ENCODE data around the gene DNAJC15. TPM values are rescaled to one million over a fixed set of nuclear protein-coding genes. Genes with fewer than 3 reads are reported as not detected.
A peak's percentile ranks its signal among the peaks of the same experiment; 100 is the strongest.
"Not testable (repeated sequence)": the region's sequence is repeated elsewhere in the genome, so short reads cannot be mapped to it uniquely, and the experiment has no call there.

Gene DNAJC15
- 10 to 100 TPM in 1 of 2 donors, 1 to 10 TPM in 1; 5.4 to 15.7 TPM for total RNA-seq

DNA sequence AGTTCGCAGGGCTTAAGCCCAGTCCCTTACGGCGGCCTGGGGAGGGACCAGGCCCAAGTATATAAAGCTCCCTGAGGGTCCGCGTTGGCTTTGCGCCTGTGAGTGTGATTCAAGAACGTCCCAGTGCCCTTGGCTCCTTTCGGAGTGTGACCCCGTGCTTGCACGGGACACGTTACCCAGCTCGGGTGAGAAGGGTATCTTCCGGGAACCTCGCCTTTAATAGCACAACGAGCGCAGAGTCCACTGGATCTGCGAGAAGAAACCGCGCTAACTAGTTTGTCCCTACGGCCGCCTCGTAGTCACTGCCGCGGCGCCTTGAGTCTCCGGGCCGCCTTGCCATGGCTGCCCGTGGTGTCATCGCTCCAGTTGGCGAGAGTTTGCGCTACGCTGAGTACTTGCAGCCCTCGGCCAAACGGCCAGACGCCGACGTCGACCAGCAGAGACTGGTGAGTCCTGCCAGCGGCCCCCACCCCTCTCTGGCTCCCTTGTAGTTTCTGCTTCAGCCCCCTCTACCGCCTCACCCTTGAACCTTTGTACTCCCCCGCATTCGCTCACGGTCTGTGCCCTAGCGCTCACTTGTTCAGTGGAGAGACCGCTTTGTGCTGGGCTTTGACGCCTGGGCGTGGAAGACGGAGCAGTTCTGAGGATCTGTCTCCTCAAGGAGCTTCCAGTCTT, at the start of gene DNAJC15:
Gene DNAJC15 (plus strand): TSS at position 298 of the 675 bp plus-strand sequence. CDS start 41 bp downstream, at position 339.
- peak; percentile 91 to 95 for ATAC-seq

DNA sequence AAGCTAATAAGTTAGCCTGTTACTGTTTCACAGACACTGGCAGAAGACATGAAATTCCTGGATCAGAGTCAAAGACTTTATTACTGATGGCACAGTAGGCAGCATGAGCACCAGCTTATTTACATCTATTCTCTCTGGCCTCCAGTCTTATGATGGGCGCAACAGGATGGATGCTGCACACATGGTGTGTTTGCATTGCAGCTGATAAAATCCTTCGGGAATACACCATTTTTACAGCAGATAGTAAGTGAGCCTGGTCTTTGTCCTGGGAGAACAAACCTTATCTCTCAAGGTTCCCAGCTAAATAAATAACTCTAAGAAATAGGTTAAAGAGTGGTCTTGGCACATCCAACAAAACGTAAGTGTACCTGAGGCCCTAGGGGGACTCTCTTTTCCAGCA, 47.3 kb upstream of the DNAJC15 start:
- Mint-ChIP-seq H3K27ac (no peak overlapping the region), H3K36me3 (peaks cover 7 to 18% of the 10 kb centered on the region in 2 donors), H3K9me3 (peaks cover 6 to 9% of the 10 kb centered on the region in 2 donors)
- no peak for DNase-seq (ENCODE audit: low spot score in 2 of 2)
- no peak for ATAC-seq

More for the DNA sequence above, at the start of gene DNAJC15:
- peak; percentile 75 to 80 for DNase-seq (ENCODE audit: low spot score in 2 of 2)
- H3K9me3 Mint-ChIP-seq, result no peaks in the 10 kb centered on the region
- H3K36me3 Mint-ChIP-seq, result peaks cover 15% of the 10 kb centered on the region in 2 donors
- peak within 1 kb of the TSS; percentile 99 for H3K27ac Mint-ChIP-seq

DNA sequence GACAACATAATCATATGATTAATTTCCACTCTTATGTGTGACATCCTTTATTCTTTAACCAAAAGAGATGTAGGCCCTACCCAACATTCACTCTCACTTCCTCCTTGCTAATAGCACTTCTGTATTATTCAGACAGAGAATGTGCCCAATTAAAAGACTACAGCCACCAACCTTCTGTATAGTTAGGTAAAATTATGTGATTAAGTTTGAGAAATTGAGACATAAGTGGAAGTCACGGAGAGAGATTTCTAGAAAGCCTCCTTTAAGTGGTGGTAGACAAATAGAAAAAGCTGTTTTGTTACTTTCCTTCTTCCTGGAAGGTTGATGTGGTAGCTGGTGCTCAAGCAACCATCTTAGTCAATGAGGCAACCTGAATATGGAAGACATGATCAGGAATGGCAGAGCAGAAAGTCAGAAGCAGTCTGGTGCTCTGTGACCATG, 46.1 kb upstream of the DNAJC15 start:
- DNase-seq (ENCODE audit: low spot score in 2 of 2) (no peak), ATAC-seq (peak in 1 of 2 donors; percentile 28)
- peaks cover 7 to 18% of the 10 kb centered on the region in 2 donors for H3K36me3 Mint-ChIP-seq
- peak overlapping the region; percentile 2 to 51 for H3K27ac Mint-ChIP-seq
- peaks cover 6 to 9% of the 10 kb centered on the region in 2 donors for H3K9me3 Mint-ChIP-seq

DNA sequence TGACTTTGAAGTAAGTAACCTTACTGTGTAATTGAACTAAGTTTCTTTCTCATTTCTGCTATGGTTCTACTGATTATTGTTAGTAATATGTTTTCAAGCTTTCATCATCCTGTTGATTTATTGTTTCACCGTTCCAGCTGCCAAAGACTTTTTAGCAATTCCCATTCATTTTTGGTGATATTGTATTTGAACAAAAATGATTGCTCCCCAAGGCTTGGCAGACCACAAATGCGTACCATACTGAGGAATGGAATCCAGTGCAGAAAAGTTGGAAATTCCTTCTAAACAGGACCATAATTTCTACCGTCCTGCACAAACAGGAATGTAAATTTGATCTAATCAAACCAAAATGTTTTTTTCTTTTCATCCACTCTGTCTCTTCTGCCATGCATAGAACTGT, 42.1 kb upstream of the DNAJC15 start:
- H3K9me3 Mint-ChIP-seq, result peaks cover 8 to 9% of the 10 kb centered on the region in 2 donors
- no peak for ATAC-seq
- DNase-seq (ENCODE audit: low spot score in 2 of 2), result no peak
- H3K36me3 Mint-ChIP-seq, result peaks cover 7% of the 10 kb centered on the region in 2 donors
- H3K27ac Mint-ChIP-seq, result no peak overlapping the region

DNA sequence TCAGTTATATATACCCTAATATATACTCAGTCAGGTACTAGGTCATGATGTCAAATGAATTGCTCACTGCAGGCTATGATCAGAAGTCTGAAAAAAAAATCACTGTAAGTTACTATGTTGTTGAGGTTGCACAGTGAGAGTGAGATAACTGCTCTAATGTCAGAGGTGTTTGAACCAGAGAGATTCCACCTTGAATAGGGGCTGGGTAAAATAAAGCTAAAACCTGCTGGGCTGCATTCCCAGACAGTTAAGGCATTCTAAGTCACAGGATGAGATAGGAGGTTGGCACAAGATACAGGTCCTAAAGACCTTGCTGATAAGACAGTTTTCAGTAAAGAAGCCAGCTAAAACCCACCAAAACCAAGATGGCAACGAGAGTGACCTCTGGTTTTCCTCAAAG, 41.5 kb upstream of the DNAJC15 start:
- DNase-seq (ENCODE audit: low spot score in 2 of 2), result no peak
- peaks cover 8 to 9% of the 10 kb centered on the region in 2 donors for H3K9me3 Mint-ChIP-seq
- H3K27ac Mint-ChIP-seq, result no peak overlapping the region
- H3K36me3 Mint-ChIP-seq, result peaks cover 7% of the 10 kb centered on the region in 2 donors
- no peak for ATAC-seq

DNA sequence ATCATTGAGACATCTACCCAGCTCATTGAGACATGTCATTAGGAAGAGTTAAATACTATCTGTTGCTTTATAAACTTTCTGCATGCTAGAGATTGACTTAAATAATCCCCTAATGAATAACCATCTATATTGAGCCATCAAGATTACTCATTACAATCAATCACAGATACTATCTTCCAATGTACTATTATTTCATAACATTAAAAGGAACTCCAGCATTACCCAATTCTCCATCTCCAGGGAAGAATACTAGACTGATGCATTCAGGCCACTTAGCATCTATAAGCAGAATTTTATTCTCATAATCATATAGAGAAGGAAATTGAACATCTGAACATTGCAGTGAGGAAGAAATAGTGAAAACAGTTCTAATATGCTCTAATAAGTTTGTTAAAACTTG, 39.4 kb upstream of the DNAJC15 start:
- ATAC-seq (no peak), DNase-seq (ENCODE audit: low spot score in 2 of 2) (no peak)
- H3K36me3 Mint-ChIP-seq, result peaks cover 7% of the 10 kb centered on the region in 2 donors
- no peak overlapping the region for H3K27ac Mint-ChIP-seq
- peaks cover 5 to 8% of the 10 kb centered on the region in 2 donors for H3K9me3 Mint-ChIP-seq

DNA sequence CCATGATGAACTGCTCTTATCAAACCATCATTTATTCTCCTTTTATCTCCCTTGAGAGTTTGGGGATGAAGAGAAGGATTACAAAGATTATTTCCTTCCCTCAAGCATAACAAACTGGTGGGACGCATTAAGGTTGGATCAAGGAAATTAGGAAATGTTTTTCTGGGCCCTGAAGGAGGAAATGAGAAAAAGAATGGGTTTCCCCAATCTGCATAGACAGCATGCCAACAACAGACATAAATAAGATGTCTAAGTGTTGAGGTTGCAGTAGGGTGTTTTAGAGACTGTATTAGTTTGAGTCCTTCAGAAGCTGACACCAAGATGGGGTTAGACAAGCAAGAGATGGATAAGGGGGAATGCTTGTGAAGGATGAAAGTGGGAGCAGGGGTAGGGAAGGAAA, 38.7 kb upstream of the DNAJC15 start:
- DNase-seq (ENCODE audit: low spot score in 2 of 2) (no peak), ATAC-seq (no peak)
- no peak overlapping the region for H3K27ac Mint-ChIP-seq
- peaks cover 6 to 7% of the 10 kb centered on the region in 2 donors for H3K36me3 Mint-ChIP-seq
- peaks cover 5 to 8% of the 10 kb centered on the region in 2 donors for H3K9me3 Mint-ChIP-seq

DNA sequence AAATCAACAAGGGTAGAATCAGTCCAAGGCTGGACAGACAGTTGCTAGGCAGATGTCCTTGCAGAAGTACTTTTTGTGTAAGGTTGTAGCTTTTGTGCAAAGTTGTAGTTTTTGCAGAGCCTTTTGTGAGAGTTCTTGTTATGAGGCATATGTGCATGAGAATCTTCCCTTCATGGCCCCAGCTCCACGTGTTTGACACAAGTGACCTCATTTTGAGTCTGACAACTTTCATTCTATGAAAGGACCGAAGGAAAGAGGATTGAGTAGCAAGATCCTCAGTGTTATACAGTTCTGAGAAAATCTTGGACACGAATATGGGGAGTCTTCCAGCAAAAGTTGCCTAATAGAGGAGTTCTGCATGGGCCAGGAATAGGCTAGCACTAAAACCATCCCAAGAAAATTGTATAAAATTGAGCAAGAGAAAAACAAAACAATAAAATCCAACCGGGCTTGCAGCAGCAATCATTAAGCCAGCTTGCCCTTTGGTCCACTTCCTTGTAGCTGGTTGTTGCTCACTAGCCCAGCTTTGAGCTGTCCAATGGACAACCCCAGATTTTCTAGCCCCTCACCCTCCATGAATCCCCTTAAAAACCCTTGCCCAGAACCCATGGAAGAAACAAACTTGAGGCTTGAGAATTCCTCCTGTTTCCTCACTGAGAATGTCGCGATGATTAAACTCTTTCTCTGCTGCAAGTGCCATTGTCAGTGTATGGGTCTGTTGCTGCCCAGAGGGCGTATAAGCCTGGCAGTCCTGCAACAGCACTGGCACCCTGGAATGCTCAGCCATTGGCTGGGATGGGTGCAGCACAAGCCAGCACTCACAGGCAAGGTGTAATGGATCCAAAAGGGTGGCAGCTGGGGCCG, 37.8 kb upstream of the DNAJC15 start:
- DNase-seq (ENCODE audit: low spot score in 2 of 2) (no peak), ATAC-seq (no peak)
- peaks cover 0 to 3% of the 10 kb centered on the region in 2 donors for H3K9me3 Mint-ChIP-seq
- no peaks in the 10 kb centered on the region for H3K36me3 Mint-ChIP-seq
- H3K27ac Mint-ChIP-seq, result no peak overlapping the region

DNA sequence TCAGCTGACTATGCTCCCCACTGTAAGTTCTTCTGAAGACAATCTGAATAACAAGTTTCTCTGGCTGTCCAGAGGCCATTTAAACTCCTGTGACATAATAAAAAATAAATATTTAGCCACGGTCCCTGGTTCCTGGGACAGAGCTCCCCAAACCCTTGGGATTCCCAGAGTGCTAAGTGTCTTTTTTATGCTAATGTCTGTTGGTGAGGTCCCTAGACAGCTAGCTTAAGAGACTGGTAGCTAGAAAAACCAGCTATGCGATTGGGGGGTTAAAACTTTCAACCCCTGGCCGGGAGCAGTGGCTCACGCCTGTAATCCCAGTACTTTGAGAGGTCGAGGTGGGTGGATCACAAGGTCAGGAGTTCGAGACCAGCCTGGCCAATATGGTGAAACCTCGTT, 37.2 kb upstream of the DNAJC15 start:
- H3K36me3 Mint-ChIP-seq, result no peaks in the 10 kb centered on the region
- ATAC-seq (no peak), DNase-seq (ENCODE audit: low spot score in 2 of 2) (no peak)
- H3K27ac Mint-ChIP-seq, result peak overlapping the region in 1 of 2 donors; percentile 41
- H3K9me3 Mint-ChIP-seq, result peaks cover 0 to 3% of the 10 kb centered on the region in 2 donors

DNA sequence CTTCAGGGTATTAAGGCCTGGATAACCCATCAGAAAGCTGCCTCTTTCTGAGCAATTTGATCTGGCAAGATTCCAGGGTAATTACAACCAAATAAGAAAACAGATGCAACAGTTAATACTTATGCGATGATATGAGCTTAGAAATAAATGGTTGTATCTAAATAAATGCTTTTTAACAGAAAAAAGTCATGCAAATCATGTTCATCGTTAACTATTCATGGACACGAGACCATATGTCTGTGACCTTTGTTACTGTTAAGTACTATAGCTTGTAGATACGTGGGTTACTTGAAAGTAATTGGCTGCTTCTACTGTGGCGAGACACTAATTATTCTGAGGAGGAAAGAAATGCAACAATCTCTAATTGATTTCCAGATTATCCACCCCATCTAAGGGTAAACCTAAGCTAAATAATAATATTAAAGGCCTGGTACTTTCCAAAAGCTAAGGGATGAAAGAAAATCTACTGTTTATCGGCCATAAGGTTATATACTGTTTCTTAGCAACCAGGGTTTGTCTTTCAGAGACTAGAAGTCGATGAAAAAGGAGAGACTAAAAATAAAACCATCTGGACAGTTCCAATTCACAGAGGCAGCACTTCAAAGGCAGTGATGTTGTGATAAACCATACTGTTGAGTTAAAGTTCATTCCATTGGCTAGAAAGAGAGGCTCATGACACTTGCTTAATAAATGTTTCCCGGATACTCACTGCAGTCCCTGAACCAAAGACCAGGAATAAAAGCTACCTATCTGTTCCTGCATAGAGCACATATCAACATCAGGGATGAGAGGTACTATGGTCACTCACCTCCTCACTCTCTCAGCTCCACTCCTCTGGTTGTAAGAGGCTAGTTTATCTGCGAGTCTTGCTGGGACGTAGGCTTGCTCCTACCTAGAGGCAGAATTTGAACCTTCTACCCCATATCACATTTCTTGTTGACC, 32.8 kb upstream of the DNAJC15 start:
- ATAC-seq, result no peak
- peak overlapping the region; percentile 99 for H3K27ac Mint-ChIP-seq
- no peak for DNase-seq (ENCODE audit: low spot score in 2 of 2)
- H3K9me3 Mint-ChIP-seq, result no peaks in the 10 kb centered on the region
- peaks cover 5 to 6% of the 10 kb centered on the region in 2 donors for H3K36me3 Mint-ChIP-seq

DNA sequence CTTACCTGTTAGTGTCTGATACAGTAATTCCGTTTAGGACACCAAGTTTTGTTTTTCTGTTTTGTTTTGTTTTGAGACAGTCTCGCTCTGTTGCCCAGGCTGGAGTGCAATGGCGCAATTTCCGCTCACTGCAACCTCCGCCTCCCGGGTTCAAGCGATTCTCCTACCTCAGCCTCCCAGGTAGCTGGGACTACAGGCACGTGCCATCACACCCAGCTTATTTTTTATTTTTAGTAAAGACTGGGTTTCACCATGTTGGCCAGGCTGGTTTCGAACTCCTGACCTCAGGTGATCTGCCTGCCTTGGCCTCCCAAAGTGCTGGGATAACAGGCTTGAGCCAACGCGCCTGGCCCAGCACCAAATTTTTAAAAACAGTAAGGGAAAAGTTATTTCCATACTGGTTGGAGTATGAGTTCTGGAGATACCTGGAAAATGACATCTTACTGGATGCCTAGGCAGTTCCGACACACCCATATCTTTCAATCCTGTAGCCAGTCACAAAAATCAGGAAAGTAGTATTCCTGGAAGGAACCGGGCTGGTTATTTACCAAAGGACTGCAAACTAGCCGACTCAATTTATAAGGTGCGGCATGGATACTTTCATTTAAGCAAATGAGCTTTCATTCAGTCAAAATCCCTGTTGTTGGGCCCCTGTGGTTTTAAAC, 32.0 kb upstream of the DNAJC15 start:
- not testable (repeated sequence) for DNase-seq (ENCODE audit: low spot score in 2 of 2); H3K9me3 Mint-ChIP-seq

DNA sequence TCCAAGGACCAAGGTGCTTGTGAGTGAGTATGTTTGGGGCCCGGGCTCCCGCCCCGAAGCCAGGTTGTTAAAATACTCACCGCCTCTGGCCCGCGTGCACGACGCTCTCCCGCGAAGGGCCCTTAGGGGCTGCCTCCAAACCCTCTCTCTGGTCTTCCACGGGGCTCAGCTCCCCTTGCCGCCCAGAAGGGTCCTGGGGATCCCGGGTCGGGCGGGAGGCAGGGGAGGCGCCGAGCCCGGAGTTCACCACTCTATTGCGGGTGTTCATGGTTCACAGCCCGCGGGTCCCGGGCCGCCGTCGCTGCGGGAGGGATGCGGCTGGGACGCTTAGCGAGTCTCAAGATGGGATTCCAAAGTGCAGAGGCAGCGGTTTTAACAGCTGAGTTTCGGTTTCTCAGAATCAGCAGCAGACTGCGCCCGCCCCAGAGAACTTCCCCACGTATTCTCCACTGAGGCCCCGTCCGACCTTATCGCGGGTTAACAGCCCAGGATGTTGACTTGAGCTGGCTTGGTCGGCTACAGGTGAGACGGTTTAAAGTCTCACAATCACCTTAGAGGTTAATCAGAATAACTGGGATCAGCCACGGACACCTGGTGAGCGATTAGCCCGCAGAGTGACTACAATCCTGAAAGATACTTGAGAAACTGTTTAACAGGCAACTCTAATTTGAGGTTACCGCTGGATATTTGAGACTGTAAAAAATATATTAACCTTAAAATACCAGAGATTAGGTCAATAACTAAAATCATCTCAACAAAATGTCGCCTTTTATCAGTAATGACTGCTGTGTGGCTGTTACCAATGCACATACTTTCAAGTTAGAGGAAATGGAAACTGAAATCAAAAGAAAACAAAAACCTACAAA, 31.3 kb upstream of the DNAJC15 start, which contains the start of gene EPSTI1:
Gene EPSTI1 (minus strand): TSS at position 344 of the 866 bp plus-strand sequence. CDS start 76 bp downstream, at position 268.
- peak; percentile 76 to 85 for ATAC-seq
- peak; percentile 66 to 87 for DNase-seq (ENCODE audit: low spot score in 2 of 2)
- H3K36me3 Mint-ChIP-seq, result peaks cover 5 to 6% of the 10 kb centered on the region in 2 donors

More for the DNA sequence above, 32.0 kb upstream of the DNAJC15 start:
- ATAC-seq, H3K36me3 Mint-ChIP-seq: not testable (repeated sequence)
- H3K27ac Mint-ChIP-seq, result peak overlapping the region; percentile 99

DNA sequence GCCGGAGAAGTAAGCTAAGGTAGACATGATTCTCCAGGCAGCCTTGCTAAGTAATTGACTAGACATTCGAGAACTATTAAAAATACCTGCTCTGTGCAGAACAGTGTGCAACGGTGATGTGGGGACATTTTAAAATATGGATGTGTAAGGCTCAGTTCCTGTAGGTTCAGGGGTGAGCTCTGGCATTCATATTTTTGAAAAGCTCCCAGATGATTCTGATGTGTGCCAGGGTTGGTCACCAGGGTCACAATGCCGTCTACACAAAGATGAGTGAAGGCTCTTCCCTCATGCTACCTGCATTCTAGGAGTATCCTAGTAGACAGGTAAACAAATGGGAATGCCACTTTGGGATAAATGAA, 30.6 kb upstream of the DNAJC15 start:
- ATAC-seq, result no peak
- Mint-ChIP-seq H3K36me3 (peaks cover 5 to 6% of the 10 kb centered on the region in 2 donors), H3K27ac (peak overlapping the region; percentile 99)

More for the DNA sequence above, 31.3 kb upstream of the DNAJC15 start, which contains the start of gene EPSTI1:
- H3K9me3 Mint-ChIP-seq, result no peaks in the 10 kb centered on the region
- H3K27ac Mint-ChIP-seq, result peak within 1 kb of the TSS; percentile 99

DNA sequence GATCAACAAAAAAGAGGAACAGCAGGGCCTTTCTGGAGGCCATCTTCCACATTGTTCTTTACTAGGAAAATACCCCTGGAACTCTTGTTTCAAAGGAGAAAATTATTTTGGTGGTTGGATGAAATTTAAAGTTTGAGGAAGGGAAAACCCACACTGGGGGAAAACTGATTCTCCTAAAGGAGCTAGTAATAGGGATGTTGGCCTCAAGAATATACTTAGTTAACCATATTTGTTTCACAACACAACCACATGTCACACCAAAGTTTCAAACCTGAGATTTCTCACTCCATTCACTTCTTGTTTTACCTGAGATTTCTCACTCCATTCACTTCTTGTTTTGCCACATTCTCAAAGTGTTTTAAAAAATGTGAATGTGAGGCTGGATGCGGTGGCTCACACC, 28.5 kb upstream of the DNAJC15 start:
- no peak for ATAC-seq
- H3K9me3 Mint-ChIP-seq, result no peaks in the 10 kb centered on the region
- H3K27ac Mint-ChIP-seq, result no peak overlapping the region

More for the DNA sequence above, 30.6 kb upstream of the DNAJC15 start:
- DNase-seq (ENCODE audit: low spot score in 2 of 2), result no peak
- H3K9me3 Mint-ChIP-seq, result no peaks in the 10 kb centered on the region

DNA sequence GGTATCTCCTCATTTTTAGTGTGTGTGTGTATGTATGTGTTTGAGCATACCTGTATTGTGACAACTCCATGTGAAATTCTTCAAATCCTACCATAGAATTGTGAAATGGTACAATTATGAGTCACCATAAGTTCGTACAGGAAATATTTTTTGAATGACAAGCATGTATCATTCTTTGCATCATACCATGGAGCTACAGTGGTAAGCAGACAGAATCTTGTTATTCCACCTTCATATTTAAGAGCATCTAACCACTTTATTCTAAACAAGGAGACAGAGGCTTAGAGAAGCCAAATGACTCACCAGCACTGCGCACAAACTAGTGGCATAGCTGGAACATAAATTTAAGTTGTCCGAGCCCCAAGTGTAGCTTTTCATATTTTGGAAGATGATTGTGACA, 26.8 kb upstream of the DNAJC15 start:
- H3K36me3 Mint-ChIP-seq, result peaks cover 5 to 6% of the 10 kb centered on the region in 2 donors
- ATAC-seq (peak; percentile 46 to 59), DNase-seq (ENCODE audit: low spot score in 2 of 2) (no peak)
- H3K27ac Mint-ChIP-seq, result peak overlapping the region; percentile 51 to 81
- H3K9me3 Mint-ChIP-seq, result no peaks in the 10 kb centered on the region

More for the DNA sequence above, 28.5 kb upstream of the DNAJC15 start:
- no peak for DNase-seq (ENCODE audit: low spot score in 2 of 2)
- H3K36me3 Mint-ChIP-seq, result peaks cover 5 to 6% of the 10 kb centered on the region in 2 donors
